HL-60 (cell line): ENCODE results near the gene SCAMP3.
"Not testable (repeated sequence)": the region's sequence is repeated elsewhere in the genome, so short reads cannot be mapped to it uniquely, and the experiment has no call there.

Experiments used
- DNase-seq, 2 experiments: peaks; one replicate each; pipeline ENCODE4 v3.0.0-alpha.2; 2010 to 2020; ENCODE audit warnings: low read depth in 1 of 2, low spot score in 1 of 2
- H3K27ac ChIP-seq: fragments of 250-450 bp; sonication (Bioruptor Pico); replicated peaks from 2 replicates; pipeline ENCODE4 v1.5.1; 2020; ENCODE audit warnings: mild to moderate bottlenecking, moderate library complexity
- H3K27me3 ChIP-seq: fragments of 250-450 bp; sonication (Bioruptor Pico); 2 replicates; pipeline ENCODE4 v1.5.1; 2021; ENCODE audit warnings: mild to moderate bottlenecking, moderate library complexity; ENCODE audit not compliant: insufficient read depth, poor library complexity, severe bottlenecking
- H3K4me3 ChIP-seq: replicated peaks from 2 replicates; pipeline ENCODE4 v1.5.1; 2011; ENCODE audit warnings: mild to moderate bottlenecking, control low read depth, low read length; ENCODE audit not compliant: insufficient read depth
- CTCF ChIP-seq: IDR thresholded peaks from one replicate; pipeline ENCODE4 v1.5.1; 2011; ENCODE audit warnings: low read length, control low read depth, inconsistent platforms; ENCODE audit not compliant: insufficient read depth
- GABPA ChIP-seq: IDR thresholded peaks from 2 replicates; pipeline ENCODE4 v1.6.1; 2012; ENCODE audit warnings: low read depth
- POLR2AphosphoS5 ChIP-seq: IDR thresholded peaks from 2 replicates; pipeline ENCODE4 v1.6.1; 2012; ENCODE audit warnings: low read depth
- REST ChIP-seq: IDR thresholded peaks from 2 replicates; pipeline ENCODE4 v1.6.1; 2012; ENCODE audit warnings: low read depth; ENCODE audit not compliant: insufficient replicate concordance
- SPI1 ChIP-seq: IDR thresholded peaks from 2 replicates; pipeline ENCODE4 v1.6.1; 2012; ENCODE audit warnings: low read depth, mild to moderate bottlenecking, borderline replicate concordance

Gene SCAMP3

GRCh38 chr1:155250633-155251449 is 11.3 kb downstream of the SCAMP3 start:
- TF ChIP-seq CTCF (peak; percentile 100), REST (no peak), POLR2AphosphoS5 (no peak), SPI1 (peak; percentile 98), GABPA (no peak)
- Histone ChIP-seq H3K27me3 (no peaks in the 10 kb centered on the region), H3K27ac (peak overlapping the region; percentile 62), H3K4me3 (peak overlapping the region; percentile 47)
- peak; percentile 83 to 96 for DNase-seq

GRCh38 chr1:155250246-155250632 is 11.9 kb downstream of the SCAMP3 start:
- Histone ChIP-seq H3K27ac (peak overlapping the region; percentile 62), H3K27me3 (no peaks in the 10 kb centered on the region), H3K4me3 (peak overlapping the region; percentile 47)
- no peak for DNase-seq
- TF ChIP-seq GABPA (no peak), CTCF (no peak), SPI1 (no peak), POLR2AphosphoS5 (no peak), REST (no peak)

- H3K27ac ChIP-seq, result no peak overlapping the region
- no peak for DNase-seq
- no peak for TF ChIP-seq GABPA
- H3K4me3 ChIP-seq, result no peak overlapping the region
- no peaks in the 10 kb centered on the region for H3K27me3 ChIP-seq
Measured at GRCh38 chr1:155247667-155248553, 14.2 kb downstream of the SCAMP3 start.

- not testable (repeated sequence) for H3K27ac ChIP-seq, DNase-seq, H3K4me3 ChIP-seq, H3K27me3 ChIP-seq
Measured at GRCh38 chr1:155246796-155247195, 15.4 kb downstream of the SCAMP3 start.
